Measurements from ENCODE around the gene SIK3. TPM values are rescaled to one million over a fixed set of nuclear protein-coding genes. Genes with fewer than 3 reads are reported as not detected.
"Not testable (repeated sequence)": the region's sequence is repeated elsewhere in the genome, so short reads cannot be mapped to it uniquely, and the experiment has no call there.

The SIK3 gene
- total RNA-seq, 1 experiment from 2014 or later, result 33.3 TPM

GRCh38 chr11:116835791-116836631 lies 262.2 kb downstream of the SIK3 start:
- BruUV-seq (replicated peaks), result no TSS peak
- intact Hi-C loops (cut with micrococcal nuclease), result loop anchor here (1.0 to 2.0 kb wide), 3 partner anchors 45 to 270 kb away; partner anchors contain the start of gene APOA5
- Mint-ChIP-seq H3K36me3 (ENCODE audit: insufficient read depth, unreplicated experiment) (peaks cover 5% of the 10 kb centered on the region), H3K4me1 (ENCODE audit: insufficient read depth, unreplicated experiment) (no peaks in the 10 kb centered on the region), H3K27me3 (ENCODE audit: insufficient read depth, unreplicated experiment) (no peaks in the 10 kb centered on the region), H3K9me3 (ENCODE audit: unreplicated experiment) (no peaks in the 10 kb centered on the region), H3K27ac (ENCODE audit: low read depth, unreplicated experiment) (no peak overlapping the region), H3K4me3 (ENCODE audit: unreplicated experiment) (peak overlapping the region; percentile 43)
- ChIA-PET POLR2A (interaction anchor here (0.5 to 1.6 kb wide), 10 partner anchors 16 to 1504 kb away, joined by 3 to 13 read pairs (median 4); partner anchors contain the start of genes BUD13 and ZPR1), CTCF (interaction anchor here (0.6 to 7.0 kb wide), 44 partner anchors 10 to 1511 kb away, joined by 3 to 124 read pairs (median 4); partner anchors contain the start of genes APOA5, BUD13, PCSK7 and ZPR1)
- peak; percentile 67 for TF ChIP-seq CTCF (IDR thresholded peaks at IDR 0.05; ENCODE audit: unreplicated experiment)
- peak; percentile 95 for DNase-seq (ENCODE audit: unreplicated experiment)

- no TSS peak for BruUV-seq (replicated peaks)
Observed at GRCh38 chr11:116835042-116835772, 263.0 kb downstream of the SIK3 start.

GRCh38 chr11:116834535-116835041 lies 263.6 kb downstream of the SIK3 start:
- H3K36me3 Mint-ChIP-seq (ENCODE audit: insufficient read depth, unreplicated experiment); H3K27me3 Mint-ChIP-seq (ENCODE audit: insufficient read depth, unreplicated experiment); DNase-seq (ENCODE audit: unreplicated experiment); H3K4me3 Mint-ChIP-seq (ENCODE audit: unreplicated experiment); H3K9me3 Mint-ChIP-seq (ENCODE audit: unreplicated experiment); intact Hi-C loops (cut with micrococcal nuclease); H3K27ac Mint-ChIP-seq (ENCODE audit: low read depth, unreplicated experiment); BruUV-seq (replicated peaks); H3K4me1 Mint-ChIP-seq (ENCODE audit: insufficient read depth, unreplicated experiment): not testable (repeated sequence)
- ChIA-PET POLR2A (interaction anchor here (0.7 kb wide), 1 partner anchor 99 kb away, joined by 3 read pairs; no protein-coding TSS in a partner anchor), CTCF (interaction anchor here (1.1 to 7.0 kb wide), 4 partner anchors 24 to 270 kb away, joined by 3 to 124 read pairs (median 4); partner anchors contain the start of genes APOA5 and ZPR1)

More at GRCh38 chr11:116835042-116835772, 263.0 kb downstream of the SIK3 start:
- no peak overlapping the region for H3K4me3 Mint-ChIP-seq (ENCODE audit: unreplicated experiment)
- peaks cover 5% of the 10 kb centered on the region for H3K36me3 Mint-ChIP-seq (ENCODE audit: insufficient read depth, unreplicated experiment)
- no peak overlapping the region for H3K27ac Mint-ChIP-seq (ENCODE audit: low read depth, unreplicated experiment)
- intact Hi-C loops (cut with micrococcal nuclease), result no loop called here
- H3K9me3 Mint-ChIP-seq (ENCODE audit: unreplicated experiment), result no peaks in the 10 kb centered on the region
- DNase-seq (ENCODE audit: unreplicated experiment), result no peak
- ChIA-PET CTCF (interaction anchor here (0.6 to 7.0 kb wide), 33 partner anchors 11 to 1510 kb away, joined by 3 to 124 read pairs (median 5); partner anchors contain the start of genes APOA5, BUD13 and ZPR1), POLR2A (interaction anchor here (0.5 to 1.6 kb wide), 9 partner anchors 22 to 1505 kb away, joined by 3 to 13 read pairs (median 3); partner anchors contain the start of genes BUD13 and ZPR1)
- no peaks in the 10 kb centered on the region for H3K27me3 Mint-ChIP-seq (ENCODE audit: insufficient read depth, unreplicated experiment)
- H3K4me1 Mint-ChIP-seq (ENCODE audit: insufficient read depth, unreplicated experiment), result no peaks in the 10 kb centered on the region
- no peak for TF ChIP-seq CTCF (IDR thresholded peaks at IDR 0.05; ENCODE audit: unreplicated experiment)

- no peaks in the 10 kb centered on the region for H3K27me3 Mint-ChIP-seq (ENCODE audit: insufficient read depth, unreplicated experiment)
- H3K36me3 Mint-ChIP-seq (ENCODE audit: insufficient read depth, unreplicated experiment), result peaks cover 5% of the 10 kb centered on the region
- no TSS peak for BruUV-seq (replicated peaks)
- H3K4me3 Mint-ChIP-seq (ENCODE audit: unreplicated experiment), result no peak overlapping the region
- ChIA-PET POLR2A (interaction anchor here (0.7 kb wide), 1 partner anchor 98 kb away, joined by 3 read pairs; no protein-coding TSS in a partner anchor), CTCF (interaction anchor here (0.6 to 7.0 kb wide), 6 partner anchors 25 to 288 kb away, joined by 3 to 124 read pairs (median 4); partner anchors contain the start of genes APOA5 and ZPR1)
- H3K9me3 Mint-ChIP-seq (ENCODE audit: unreplicated experiment), result no peaks in the 10 kb centered on the region
- no peak overlapping the region for H3K27ac Mint-ChIP-seq (ENCODE audit: low read depth, unreplicated experiment)
- intact Hi-C loops (cut with micrococcal nuclease), result no loop called here
- DNase-seq (ENCODE audit: unreplicated experiment), result no peak
- H3K4me1 Mint-ChIP-seq (ENCODE audit: insufficient read depth, unreplicated experiment), result no peaks in the 10 kb centered on the region
- TF ChIP-seq CTCF (IDR thresholded peaks at IDR 0.05; ENCODE audit: unreplicated experiment), result no peak
Observed at GRCh38 chr11:116833816-116834534, 264.3 kb downstream of the SIK3 start.
